GDM1 (cell line): Measurements from ENCODE around the gene UTS2R.
"Not testable (repeated sequence)": the region's sequence is repeated elsewhere in the genome, so short reads cannot be mapped to it uniquely, and the experiment has no call there.

Experiments used
- DNase-seq: peaks from one replicate; lab custom pipeline; 2025; lab: John Stamatoyannopoulos, UW

UTS2R gene

DNA sequence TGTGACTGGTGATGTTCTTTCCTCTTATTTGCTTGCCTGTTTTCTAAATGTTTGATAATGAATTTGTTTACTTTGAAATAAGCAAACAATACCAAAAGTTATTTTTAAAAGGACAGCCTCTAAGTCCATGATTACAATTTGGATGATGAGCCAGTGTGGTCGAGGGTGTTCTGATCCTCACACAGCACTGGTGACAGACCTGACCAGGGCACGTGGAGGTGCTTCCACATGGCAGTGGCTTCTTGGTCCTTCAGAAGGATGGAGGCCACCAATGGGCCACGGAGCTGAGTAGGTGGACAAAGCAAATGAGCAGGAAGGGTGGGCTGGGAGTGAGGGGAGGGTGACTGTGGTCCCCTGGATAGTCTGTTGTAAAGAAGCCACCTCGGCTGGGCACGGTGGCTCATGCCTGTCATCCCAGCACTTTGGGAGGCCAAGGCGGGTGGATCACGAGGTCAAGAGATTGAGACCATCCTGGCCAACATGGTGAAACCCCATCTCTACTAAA lies 16.7 kb upstream of the UTS2R start:
- no peak for DNase-seq

DNA sequence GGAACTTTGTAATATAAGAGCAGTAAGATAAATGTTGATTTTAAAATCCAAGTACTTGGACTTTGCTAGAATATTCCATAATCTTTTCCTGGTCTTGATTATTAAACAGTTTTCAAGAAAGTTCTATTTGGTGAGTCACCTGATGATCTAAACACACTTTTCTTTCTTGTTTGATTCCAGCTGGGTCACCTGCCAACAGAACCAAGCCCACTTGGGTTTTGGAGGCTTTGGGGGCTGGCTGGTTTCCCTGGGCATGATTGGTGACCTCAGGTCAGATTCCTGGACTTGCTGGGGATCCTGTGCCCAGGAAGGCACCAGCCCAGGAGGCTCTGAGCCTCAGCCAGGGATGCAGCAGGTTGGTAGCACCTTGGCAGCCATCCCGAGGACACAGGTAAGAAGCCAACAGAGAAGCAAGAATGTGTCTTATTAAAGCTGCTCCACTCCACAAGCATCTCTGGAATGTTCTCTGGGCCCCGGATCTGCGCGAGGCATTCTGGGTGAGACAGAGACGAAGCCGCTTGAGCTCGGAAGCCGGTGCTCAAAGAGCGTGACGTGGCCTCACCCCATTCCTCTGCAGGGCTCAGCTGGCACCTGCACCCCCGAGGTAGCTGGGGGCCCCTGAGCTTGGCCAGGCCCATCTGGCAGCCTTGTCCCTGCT lies 15.7 kb upstream of the UTS2R start:
- DNase-seq, result no peak

DNA sequence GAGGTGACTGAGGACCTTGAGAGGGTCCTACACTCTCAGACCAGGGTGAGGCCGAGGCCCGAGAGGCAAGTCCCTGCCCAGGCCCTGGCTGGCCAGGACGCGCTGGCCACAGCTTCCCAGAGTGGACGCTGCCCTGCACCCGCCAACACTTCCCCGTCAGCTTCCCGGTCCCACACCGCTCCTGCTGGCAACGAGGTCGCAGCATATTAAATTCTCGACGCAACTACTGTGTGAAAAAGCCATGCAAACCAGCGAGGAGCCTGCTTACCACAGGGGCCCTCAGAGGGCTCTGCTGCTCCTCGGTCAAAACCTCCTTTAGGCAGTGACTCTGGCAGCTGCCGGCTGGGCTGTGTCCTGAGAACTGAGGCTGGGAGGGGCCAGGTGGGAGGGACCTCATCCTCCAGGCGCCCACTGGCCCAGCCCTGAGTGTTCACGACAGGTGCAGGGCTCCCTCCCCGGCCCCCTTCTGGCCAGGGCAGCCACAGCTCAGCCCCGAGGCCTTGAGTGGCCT lies 14.7 kb upstream of the UTS2R start:
- no peak for DNase-seq

DNA sequence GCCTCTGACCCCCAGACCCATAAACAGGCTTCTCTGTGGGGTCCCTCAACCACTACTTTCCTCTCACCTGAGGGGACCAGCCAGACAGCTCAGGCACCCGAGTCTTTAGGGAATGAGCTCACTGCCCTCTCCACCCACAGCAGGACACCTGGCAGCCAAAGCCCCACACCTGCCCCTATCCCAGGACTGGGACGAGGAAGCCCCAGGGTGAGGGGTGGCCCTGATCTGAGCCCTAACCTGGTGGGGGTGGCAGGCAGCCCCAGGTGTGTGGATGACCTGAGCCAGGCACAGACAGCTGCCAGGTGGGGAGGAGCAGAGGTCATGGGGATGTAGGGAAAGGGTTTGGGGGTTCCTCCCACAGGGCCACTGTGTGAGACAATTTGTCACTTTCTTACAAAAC lies 14.2 kb upstream of the UTS2R start:
- DNase-seq, result no peak

DNA sequence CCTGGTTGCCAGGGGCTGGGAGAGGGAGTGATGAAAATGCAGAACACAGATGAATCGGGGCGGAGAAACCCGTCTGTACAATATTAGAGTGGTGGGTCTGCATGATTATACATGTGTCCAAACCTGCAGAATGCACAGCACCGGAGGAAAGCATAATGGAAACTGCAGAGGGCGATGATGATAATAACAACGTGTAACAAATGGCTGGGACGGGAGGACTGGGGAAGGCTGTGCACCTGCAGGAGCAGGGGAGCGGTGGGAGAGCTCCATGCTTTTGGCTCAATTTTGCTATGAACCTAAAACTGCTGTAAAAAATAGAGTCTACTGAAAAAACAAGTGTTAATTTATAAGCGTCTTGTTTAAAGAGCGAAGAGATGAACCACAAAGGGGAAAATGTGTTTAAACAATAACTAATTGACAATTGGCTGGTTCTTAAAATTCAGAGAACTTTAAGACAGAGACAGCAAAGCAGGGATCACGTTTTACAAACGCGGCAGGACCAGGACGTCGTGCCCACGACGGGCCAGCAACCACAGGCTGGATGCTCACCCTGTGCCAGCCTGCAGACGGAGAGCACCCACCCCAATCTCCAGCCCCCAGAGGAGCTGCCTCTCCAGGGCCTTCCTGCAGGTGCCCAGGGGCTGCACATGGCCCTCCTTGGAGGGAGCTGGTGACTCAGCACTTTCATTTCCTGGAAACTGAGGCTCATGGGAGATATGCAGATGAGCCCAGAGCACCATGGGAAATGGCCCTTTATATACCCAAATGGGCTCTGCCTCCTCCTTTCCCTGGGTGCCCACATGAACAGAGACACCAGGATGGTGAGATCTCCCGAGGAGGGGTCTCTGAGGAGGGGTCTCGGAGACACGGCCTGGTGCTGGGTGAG lies 12.9 kb upstream of the UTS2R start, which contains the start of gene TEX19:
TSS of gene TEX19 (plus strand) at position 783 of the 886 bp plus-strand sequence. CDS start 2,904 bp downstream, outside the sequence.
- no peak for DNase-seq

DNA sequence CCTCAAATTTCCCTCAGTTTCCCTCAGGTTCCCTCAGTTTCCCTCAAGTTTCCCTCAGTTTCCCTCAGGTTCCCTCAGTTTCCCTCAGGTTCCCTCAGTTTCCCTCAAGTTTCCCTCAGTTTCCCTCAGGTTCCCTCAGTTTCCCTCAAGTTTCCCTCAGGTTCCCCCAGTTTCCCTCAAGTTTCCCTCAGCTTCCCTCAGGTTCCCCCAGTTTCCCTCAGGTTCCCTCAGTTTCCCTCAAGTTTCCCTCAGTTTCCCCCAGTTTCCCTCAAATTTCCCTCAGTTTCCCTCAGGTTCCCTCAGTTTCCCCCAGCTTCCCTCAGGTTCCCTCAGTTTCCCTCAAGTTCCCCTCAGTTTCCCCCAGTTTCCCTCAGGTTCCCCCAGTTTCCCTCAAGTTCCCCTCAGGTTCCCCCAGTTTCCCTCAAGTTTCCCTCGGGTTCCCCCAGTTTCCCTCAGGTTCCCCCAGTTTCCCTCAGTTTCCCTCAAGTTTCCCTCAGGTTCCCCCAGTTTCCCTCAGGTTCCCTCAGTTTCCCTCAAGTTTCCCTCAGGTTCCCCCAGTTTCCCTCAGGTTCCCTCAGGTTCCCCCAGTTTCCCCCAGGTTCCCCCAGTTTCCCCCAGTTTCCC lies 12.0 kb upstream of the UTS2R start:
- DNase-seq, result not testable (repeated sequence)

DNA sequence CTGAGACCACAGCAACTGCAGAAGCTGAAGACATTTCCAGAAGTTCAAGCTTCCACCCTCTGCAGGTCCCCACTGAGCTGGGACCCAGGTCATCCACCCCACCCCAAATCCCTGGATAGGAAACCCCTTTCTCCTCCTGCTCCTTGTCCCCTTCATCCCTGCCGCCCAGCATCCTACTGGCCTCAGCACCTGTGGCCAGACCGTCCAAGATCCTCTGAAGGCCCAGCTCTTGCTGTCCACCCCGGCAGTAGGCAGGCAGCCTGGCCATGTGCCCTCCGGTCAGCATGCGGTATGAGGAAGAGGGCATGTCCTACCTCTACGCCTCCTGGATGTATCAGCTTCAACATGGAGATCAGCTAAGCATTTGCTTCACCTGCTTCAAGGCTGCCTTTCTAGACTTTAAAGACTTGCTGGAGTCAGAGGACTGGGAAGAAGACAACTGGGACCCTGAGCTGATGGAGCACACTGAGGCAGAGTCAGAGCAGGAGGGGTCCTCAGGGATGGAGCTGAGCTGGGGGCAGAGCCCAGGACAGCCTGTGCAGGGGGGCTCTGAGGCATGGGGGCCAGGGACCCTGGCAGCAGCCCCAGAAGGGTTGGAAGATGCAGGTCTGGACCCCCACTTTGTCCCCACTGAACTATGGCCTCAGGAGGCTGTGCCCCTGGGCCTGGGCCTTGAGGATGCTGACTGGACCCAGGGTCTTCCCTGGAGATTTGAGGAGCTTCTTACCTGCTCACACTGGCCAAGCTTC lies 9.5 kb upstream of the UTS2R start:
- no peak for DNase-seq

DNA sequence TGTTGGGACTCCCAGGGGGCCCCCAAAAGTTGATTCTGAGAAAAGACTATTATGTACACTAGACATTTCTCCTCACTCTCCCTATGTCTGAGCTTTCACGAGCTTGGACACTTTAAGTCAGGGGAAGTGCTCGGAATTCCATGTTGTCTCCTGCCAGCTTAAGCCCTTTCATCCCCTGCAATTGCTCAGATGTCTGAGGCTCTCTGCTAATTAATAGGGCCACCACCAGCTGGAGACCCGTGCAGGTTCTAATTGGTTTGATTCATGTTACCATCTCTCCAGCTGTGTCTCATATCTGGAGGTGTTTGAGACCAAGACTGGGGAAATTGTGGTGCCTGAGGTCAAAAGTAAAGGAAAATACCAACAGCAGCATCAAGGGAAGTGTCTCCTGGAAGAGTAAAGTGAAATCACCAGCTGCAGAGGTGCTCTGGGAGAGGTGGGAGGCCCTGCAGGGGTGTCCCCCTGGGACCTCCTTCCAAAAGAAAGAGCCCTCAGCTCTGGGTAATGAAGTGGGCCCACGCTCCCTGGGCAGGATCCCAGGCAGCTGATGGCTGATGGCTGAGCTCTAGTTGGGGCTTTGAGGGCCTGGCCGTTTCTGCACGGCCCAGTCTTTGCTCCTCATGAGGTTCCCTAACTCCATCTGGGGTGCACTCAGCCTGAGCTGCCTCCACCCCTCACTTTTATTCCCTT lies 5.8 kb upstream of the UTS2R start:
- DNase-seq, result no peak

DNA sequence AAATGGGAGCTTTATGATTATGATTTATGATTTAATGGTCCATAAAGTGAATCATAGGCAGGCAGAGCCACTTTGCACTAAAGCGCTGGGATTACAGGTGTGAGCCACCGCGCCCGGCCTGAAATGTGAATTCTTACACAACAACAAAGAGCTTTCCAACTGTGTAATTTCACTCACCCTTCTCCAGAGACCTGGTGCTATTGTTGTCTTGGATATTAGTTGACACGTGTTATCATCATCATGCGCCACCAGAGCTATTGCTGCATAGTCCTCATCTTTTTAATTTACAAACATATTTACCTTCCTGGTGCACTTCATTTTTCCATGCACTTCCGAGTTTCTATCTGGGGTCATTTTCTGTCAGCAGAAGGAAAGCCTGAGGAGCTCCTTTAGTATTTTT lies 4.8 kb upstream of the UTS2R start:
- no peak for DNase-seq

DNA sequence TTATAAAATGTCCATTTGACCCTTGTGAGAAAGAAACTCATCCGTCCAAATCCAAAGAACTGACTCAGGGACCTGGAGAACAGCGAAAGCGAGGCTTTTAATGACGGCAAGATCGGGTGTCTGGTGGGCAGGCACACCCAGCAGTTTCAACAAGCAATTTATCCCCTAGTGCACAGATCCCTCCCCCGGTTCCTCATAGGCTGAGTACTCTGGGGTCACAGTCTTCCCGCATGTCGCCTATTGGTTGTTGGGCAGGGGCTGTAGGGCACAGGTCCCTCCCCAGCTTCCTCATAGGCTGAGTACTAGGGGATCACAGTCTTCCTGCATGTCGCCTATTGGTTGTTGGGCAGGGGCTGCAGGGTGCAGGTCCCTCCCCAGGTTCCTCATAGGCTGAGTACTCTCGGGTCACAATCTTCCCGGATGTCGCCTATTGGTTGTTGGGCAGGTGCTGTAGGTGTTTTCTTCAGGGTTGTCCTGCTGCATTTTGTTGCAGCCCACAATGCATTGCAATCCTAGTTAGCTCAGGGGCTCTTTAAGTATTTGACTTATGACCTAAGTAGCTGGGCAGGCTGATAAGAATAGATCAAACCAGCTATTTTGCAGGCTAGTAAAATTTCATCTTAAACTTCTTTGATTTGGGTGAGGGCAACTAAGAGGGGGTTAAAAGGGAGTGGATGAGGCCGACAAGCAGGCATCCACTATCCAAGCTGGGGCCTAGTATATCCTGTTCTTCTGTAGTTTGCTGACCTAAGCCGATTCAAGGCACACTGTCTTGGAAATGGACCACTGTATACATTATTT lies 3.6 kb upstream of the UTS2R start:
- peak; percentile 80 for DNase-seq

DNA sequence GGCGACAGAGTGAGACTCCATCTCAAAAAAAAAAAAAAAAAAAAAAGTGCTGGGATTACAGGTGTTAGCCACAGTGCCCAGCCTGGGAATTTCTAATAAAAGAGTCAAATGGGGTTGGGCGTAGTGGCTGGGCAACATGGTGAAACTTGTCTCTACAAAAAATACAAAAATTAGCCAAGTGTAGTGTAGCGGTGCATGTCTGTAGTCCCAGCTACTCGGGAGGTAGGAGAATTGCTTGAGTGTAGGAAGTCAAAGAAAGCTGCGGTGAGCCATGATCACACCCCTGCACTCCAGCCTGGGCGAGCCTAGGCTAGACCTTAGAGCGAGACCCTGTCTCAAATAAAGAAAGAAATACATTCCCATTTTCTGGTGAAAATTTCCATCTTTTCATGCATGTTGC lies 2.4 kb upstream of the UTS2R start:
- no peak for DNase-seq

DNA sequence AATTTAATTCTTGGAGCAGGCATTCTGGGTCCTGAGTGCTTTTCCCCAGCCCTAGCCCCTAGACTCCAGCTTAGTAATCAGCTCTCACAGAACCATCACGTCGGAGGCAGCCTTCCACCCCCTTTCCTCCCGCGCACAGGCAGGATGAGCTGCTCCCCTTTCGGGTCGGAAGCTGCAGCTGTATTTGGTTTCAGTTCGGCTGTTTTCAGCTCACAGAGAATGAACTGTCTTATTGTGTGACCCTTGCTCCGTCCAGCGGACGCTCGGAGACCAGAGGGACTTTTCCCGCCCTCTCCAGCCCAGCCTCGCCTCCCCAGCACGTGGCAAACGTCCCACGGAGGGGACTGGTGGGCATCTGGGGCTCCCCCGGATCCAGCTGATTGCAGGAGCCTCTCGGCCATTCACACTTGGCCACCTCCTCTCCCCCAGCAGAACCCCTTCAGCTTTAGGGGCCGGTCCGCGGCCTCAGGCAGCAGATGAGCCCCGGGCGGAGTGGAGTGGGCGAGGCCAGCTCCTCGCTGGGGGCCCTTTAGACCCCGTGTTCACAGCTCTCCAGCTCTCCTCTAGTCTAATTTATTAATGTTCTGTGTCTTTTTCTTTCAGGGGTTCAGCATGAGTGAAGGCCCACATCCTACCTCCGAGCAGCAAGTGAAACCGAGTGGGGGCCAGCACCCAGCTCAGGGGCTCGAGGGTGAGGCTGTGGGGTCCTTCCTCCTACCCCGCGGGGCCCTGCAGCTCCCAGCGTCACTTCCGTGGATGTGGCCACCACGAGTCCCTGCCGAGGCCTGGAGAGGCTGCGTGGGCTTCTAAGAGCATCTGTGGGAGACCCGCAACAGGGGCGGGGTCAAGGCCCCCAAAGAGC lies 863 bp upstream of the UTS2R start:
- no peak for DNase-seq

DNA sequence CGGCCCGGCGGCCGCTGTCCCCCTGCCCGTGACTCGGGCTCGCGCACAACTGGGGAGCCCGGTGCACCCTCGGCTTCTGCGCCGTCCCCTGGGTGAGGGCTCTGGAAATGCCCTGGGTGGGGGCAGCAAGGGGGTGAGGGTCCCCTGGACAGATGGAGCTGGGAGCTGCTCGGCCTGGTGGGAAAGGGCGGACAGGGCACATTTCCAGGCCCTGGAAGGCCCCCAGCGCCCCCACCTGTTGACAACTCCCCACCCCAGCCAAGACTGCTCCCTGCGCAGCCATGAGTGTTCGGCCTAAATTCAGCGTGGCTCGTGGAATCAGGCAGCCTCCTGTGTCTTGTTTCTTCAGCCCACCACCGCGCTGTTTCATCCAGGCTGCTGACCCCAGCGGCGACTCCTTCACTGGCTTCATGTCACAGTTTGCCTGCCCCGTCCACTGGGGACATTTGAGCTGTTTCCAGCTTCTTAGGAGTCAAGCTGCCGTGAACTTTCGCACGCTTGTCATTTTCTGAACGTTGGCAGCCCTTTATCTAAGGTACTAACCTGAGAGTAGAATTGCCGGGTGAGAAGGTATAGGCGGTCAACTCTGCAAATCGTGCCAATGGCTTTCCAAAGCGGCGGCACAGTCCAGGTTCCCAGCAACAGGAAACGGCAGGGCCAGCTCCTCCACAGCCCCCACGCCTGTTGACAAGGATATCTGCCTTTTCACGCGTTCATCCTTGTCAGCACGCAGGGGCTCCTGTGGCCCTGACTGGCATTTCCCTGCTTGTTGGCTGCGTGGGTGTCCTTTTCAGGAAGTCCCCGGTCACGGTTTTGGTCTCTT lies 895 bp downstream of the UTS2R start:
- no peak for DNase-seq

DNA sequence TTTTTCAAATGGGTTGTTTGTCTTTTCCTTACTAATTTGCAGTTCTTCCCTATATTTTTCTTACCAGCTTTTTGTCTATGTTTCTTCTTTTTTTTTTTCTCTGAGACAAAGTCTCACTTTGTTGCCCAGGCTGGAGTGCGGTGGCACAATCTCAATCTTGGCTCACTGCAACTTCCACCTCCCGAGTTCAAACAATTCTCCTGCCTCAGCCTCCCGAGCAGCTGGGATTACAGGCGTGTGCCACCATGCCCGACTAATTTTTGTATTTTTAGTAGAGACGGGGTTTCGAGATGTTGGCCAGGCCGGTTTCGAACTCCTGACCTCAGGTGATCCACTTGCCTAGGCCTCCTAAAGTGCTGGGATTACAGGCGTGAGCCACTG lies 1.5 kb downstream of the UTS2R start:
- DNase-seq, result not testable (repeated sequence)

DNA sequence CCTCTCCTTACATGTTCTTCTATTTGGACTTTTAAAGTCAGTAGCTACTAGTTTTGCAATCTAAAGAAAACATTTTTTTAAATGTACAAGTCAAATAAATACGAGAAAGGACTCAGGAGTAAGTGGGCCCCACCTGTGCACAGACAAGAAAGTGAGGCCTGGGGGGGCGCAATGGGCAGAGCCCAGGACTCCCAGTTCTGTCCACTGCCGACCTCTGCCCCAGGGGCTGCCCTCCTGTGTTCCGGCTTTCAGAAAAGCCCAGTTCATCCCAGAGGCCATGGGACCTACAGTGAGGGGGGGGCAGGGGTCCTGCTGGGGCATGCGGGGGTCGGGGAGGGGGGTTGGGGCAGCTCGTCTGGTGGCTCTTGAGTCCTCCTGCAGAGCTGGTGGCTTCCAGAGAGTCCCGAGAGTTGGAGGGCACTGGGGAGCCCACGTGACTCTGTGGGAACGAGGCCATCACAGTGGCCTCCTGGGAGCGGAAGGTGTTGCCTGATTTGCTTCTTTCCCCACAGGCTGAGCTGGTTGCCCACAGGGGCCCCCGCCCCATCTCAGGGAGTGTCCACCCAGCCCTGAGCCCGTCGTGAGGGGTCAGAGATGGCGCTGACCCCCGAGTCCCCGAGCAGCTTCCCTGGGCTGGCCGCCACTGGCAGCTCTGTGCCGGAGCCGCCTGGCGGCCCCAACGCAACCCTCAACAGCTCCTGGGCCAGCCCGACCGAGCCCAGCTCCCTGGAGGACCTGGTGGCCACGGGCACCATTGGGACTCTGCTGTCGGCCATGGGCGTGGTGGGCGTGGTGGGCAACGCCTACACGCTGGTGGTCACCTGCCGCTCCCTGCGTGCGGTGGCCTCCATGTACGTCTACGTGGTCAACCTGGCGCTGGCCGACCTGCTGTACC lies 2.4 kb downstream of the UTS2R start:
- no peak for DNase-seq

DNA sequence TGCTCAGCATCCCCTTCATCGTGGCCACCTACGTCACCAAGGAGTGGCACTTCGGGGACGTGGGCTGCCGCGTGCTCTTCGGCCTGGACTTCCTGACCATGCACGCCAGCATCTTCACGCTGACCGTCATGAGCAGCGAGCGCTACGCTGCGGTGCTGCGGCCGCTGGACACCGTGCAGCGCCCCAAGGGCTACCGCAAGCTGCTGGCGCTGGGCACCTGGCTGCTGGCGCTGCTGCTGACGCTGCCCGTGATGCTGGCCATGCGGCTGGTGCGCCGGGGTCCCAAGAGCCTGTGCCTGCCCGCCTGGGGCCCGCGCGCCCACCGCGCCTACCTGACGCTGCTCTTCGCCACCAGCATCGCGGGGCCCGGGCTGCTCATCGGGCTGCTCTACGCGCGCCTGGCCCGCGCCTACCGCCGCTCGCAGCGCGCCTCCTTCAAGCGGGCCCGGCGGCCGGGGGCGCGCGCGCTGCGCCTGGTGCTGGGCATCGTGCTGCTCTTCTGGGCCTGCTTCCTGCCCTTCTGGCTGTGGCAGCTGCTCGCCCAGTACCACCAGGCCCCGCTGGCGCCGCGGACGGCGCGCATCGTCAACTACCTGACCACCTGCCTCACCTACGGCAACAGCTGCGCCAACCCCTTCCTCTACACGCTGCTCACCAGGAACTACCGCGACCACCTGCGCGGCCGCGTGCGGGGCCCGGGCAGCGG lies 3.2 kb downstream of the UTS2R start:
- DNase-seq, result no peak
